CD4-positive, alpha-beta memory T cell (primary cell): ENCODE measurements around the gene CAMTA2. TPM values are rescaled to one million over a fixed set of nuclear protein-coding genes. Genes with fewer than 3 reads are reported as not detected.

Source experiments
- CTCF ChIA-PET: fragments of 350-600 bp; sonication (Branson Sonifier 250); formaldehyde crosslinking; loops from one replicate; lab custom pipeline; 2021; ENCODE audit warnings: inconsistent platforms; ENCODE audit not compliant: partially characterized antibody; lab: Charles Lee
- POLR2A ChIA-PET: fragments of 350-600 bp; sonication (Branson Sonifier 250); formaldehyde crosslinking; loops from one replicate; lab custom pipeline; 2021; ENCODE audit not compliant: partially characterized antibody; lab: Charles Lee
- DNase-seq, 5 donors: peaks; one replicate each; pipeline versions ENCODE4 v3.0.0 to v3.0.0-alpha.2; 2020 to 2022; ENCODE audit warnings: mixed read lengths in 1 of 5
- H3K27ac ChIP-seq: one replicate; pipeline ENCODE4 v1.7.0; 2013; ENCODE audit warnings: low read depth, low read length
- H3K27me3 ChIP-seq: 2 replicates; pipeline ENCODE4 v1.7.0; 2013; ENCODE audit warnings: mild to moderate bottlenecking, low read length, moderate library complexity; ENCODE audit not compliant: insufficient read depth
- H3K36me3 ChIP-seq: 2 replicates; pipeline ENCODE4 v1.7.0; 2013; ENCODE audit warnings: mild to moderate bottlenecking, low read length, moderate library complexity; ENCODE audit not compliant: insufficient read depth
- H3K4me1 ChIP-seq: 2 replicates; pipeline ENCODE4 v1.7.0; 2013; ENCODE audit warnings: mild to moderate bottlenecking, low read length, moderate library complexity; ENCODE audit not compliant: insufficient read depth
- H3K4me3 ChIP-seq, 2 donors: one replicate each; pipeline ENCODE4 v1.7.0; 2013; ENCODE audit warnings: low read length in 2 of 2, mild to moderate bottlenecking in 1 of 2
- H3K9me3 ChIP-seq, 2 donors: one replicate each; pipeline ENCODE4 v1.7.0; 2013; ENCODE audit warnings: low read length in 2 of 2, control low read depth in 1 of 2; ENCODE audit not compliant: control insufficient read depth in 1 of 2
- H3K27ac Mint-ChIP-seq, 7 donors: one replicate each; pipeline ENCODE4 v1.8.0; 2020 to 2021; ENCODE audit warnings: mixed read lengths in 7 of 7, mild to moderate bottlenecking in 6 of 7, inconsistent platforms in 3 of 7, moderate library complexity in 3 of 7
- H3K27me3 Mint-ChIP-seq, 2 donors: one replicate each; pipeline ENCODE4 v1.8.0; 2020 to 2021; ENCODE audit warnings: mixed read lengths in 2 of 2
- H3K36me3 Mint-ChIP-seq, 2 donors: one replicate each; pipeline ENCODE4 v1.8.0; 2020 to 2021; ENCODE audit warnings: mixed read lengths in 2 of 2, inconsistent platforms in 1 of 2, mild to moderate bottlenecking in 1 of 2
- H3K4me1 Mint-ChIP-seq, 4 donors: one replicate each; pipeline ENCODE4 v1.8.0; 2020 to 2021; ENCODE audit warnings: mixed read lengths in 4 of 4, mild to moderate bottlenecking in 1 of 4
- H3K4me3 Mint-ChIP-seq, 8 donors: one replicate each; pipeline ENCODE4 v1.8.0; 2020 to 2021; ENCODE audit warnings: mixed read lengths in 8 of 8, mild to moderate bottlenecking in 7 of 8, moderate library complexity in 6 of 8, inconsistent platforms in 3 of 8
- H3K9me3 Mint-ChIP-seq, 8 donors: one replicate each; pipeline ENCODE4 v1.8.0; 2020 to 2021; ENCODE audit warnings: mixed read lengths in 8 of 8, mild to moderate bottlenecking in 5 of 8, inconsistent platforms in 3 of 8, moderate library complexity in 1 of 8
- intact Hi-C: fragments of 100-400 bp; cut with micrococcal nuclease; formaldehyde crosslinking; loops from one replicate; pipeline ENCODE4 v1.15.1; 2023
- polyA plus RNA-seq, 2 donors: library from polyadenylated mRNA; unstranded; fragments of 300-500 nt; fragmentation: Illumina TruSeq; gene quantifications; one replicate each; pipeline ENCODE4 v1.2.3, GENCODE V29; 2021
- total RNA-seq, 2 experiments: library from RNA; stranded (reverse); gene quantifications; one replicate each; pipeline ENCODE4 v1.2.3, GENCODE V29; 2021

The CAMTA2 gene
- total and polyA plus RNA-seq, 4 experiments from 2014 or later: 4.6 to 84.8 (median 44.2) TPM

GRCh38 chr17:4938688-4939545, 48.6 kb downstream of the CAMTA2 start:
- H3K4me3 ChIP-seq: peak overlapping the region; percentile 89 to 99
- Mint-ChIP-seq H3K36me3 (peaks cover 23 to 42% of the 10 kb centered on the region in 2 donors), H3K27me3 (no peaks in the 10 kb centered on the region), H3K9me3 (peaks cover 0 to 2% (median 0%) of the 10 kb centered on the region in 8 donors), H3K4me1 (peaks cover 41 to 69% (median 53%) of the 10 kb centered on the region in 4 donors), H3K27ac (peak overlapping the region; percentile 89 to 99 (median 92)), H3K4me3 (peak overlapping the region; percentile 91 to 100 (median 97))
- H3K4me1 ChIP-seq: peaks cover 54% of the 10 kb centered on the region
- no peaks in the 10 kb centered on the region for H3K27me3 ChIP-seq
- H3K9me3 ChIP-seq: no peaks in the 10 kb centered on the region
- ChIA-PET POLR2A (interaction anchor here (0.8 to 25.3 kb wide), 15 partner anchors 11 to 795 kb away, joined by 3 to 973 read pairs (median 10); partner anchors contain the start of genes ARRB2, C17orf107, CAMTA2 and CHRNE), CTCF (interaction anchor here (1.3 to 3.1 kb wide), 9 partner anchors 19 to 149 kb away, joined by 3 to 19 read pairs (median 5); partner anchors contain the start of genes CAMTA2, CHRNE and SPAG7)
- peak overlapping the region; percentile 81 for H3K27ac ChIP-seq
- intact Hi-C loops: no loop called here
- peaks cover 26% of the 10 kb centered on the region for H3K36me3 ChIP-seq
- DNase-seq: no peak

- intact Hi-C loops: no loop called here
- H3K4me3 Mint-ChIP-seq: peak overlapping the region; percentile 12 to 100 (median 96)
- no peaks in the 10 kb centered on the region for H3K27me3 Mint-ChIP-seq
- ChIA-PET POLR2A (interaction anchor here (1.0 to 25.3 kb wide), 3 partner anchors 12 to 59 kb away, joined by 3 to 973 read pairs (median 215); partner anchors contain the start of genes ENO3, INCA1, PFN1 and SPAG7), CTCF (no interaction called here)
- H3K9me3 ChIP-seq: no peaks in the 10 kb centered on the region
- peaks cover 22% of the 10 kb centered on the region for H3K36me3 ChIP-seq
- peaks cover 22 to 37% of the 10 kb centered on the region in 2 donors for H3K36me3 Mint-ChIP-seq
- peak overlapping the region; percentile 81 for H3K27ac ChIP-seq
- DNase-seq: no peak
- peaks cover 48% of the 10 kb centered on the region for H3K4me1 ChIP-seq
- peaks cover 0 to 3% (median 0%) of the 10 kb centered on the region in 8 donors for H3K9me3 Mint-ChIP-seq
- H3K4me3 ChIP-seq: no peak overlapping the region
- H3K27me3 ChIP-seq: no peaks in the 10 kb centered on the region
- peak overlapping the region in 5 of 7 donors; percentile 22 to 82 (median 42) for H3K27ac Mint-ChIP-seq
- H3K4me1 Mint-ChIP-seq: peaks cover 40 to 69% (median 52%) of the 10 kb centered on the region in 4 donors
Measured at GRCh38 chr17:4938069-4938491, 49.4 kb downstream of the CAMTA2 start.

- intact Hi-C loops: no loop called here
- H3K36me3 ChIP-seq: peaks cover 16% of the 10 kb centered on the region
- Mint-ChIP-seq H3K27ac (no peak overlapping the region), H3K36me3 (peaks cover 18 to 32% of the 10 kb centered on the region in 2 donors), H3K27me3 (no peaks in the 10 kb centered on the region), H3K9me3 (peaks cover 0 to 4% (median 0%) of the 10 kb centered on the region in 8 donors), H3K4me3 (peak overlapping the region in 6 of 8 donors; percentile 41 to 96 (median 60)), H3K4me1 (peaks cover 37 to 63% (median 48%) of the 10 kb centered on the region in 4 donors)
- H3K4me1 ChIP-seq: peaks cover 42% of the 10 kb centered on the region
- H3K27ac ChIP-seq: no peak overlapping the region
- no peak for DNase-seq
- ChIA-PET POLR2A (interaction anchor here (1.0 to 25.3 kb wide), 3 partner anchors 12 to 59 kb away, joined by 3 to 973 read pairs (median 215); partner anchors contain the start of genes ENO3, INCA1, PFN1 and SPAG7), CTCF (no interaction called here)
- no peak overlapping the region for H3K4me3 ChIP-seq
- no peaks in the 10 kb centered on the region for H3K27me3 ChIP-seq
- no peaks in the 10 kb centered on the region for H3K9me3 ChIP-seq
Measured at GRCh38 chr17:4937553-4937952, 49.9 kb downstream of the CAMTA2 start.

- Histone ChIP-seq H3K36me3 (peaks cover 13% of the 10 kb centered on the region), H3K27me3 (no peaks in the 10 kb centered on the region), H3K9me3 (no peaks in the 10 kb centered on the region), H3K27ac (no peak overlapping the region), H3K4me3 (no peak overlapping the region), H3K4me1 (peaks cover 31% of the 10 kb centered on the region)
- Mint-ChIP-seq H3K9me3 (peaks cover 0 to 4% (median 0%) of the 10 kb centered on the region in 8 donors), H3K4me1 (peaks cover 27 to 55% (median 37%) of the 10 kb centered on the region in 4 donors), H3K36me3 (peaks cover 8 to 24% of the 10 kb centered on the region in 2 donors), H3K4me3 (peak overlapping the region in 1 of 8 donors; percentile 1), H3K27ac (peak overlapping the region in 3 of 7 donors; percentile 59 to 81 (median 74)), H3K27me3 (no peaks in the 10 kb centered on the region)
- ChIA-PET POLR2A (interaction anchor here (1.1 to 25.3 kb wide), 4 partner anchors 9 to 32 kb away, joined by 3 to 973 read pairs (median 110); partner anchors contain the start of genes ENO3, PFN1 and SPAG7), CTCF (no interaction called here)
- intact Hi-C loops: no loop called here
- no peak for DNase-seq
Measured at GRCh38 chr17:4936436-4936835, 51.0 kb downstream of the CAMTA2 start.

- ChIA-PET POLR2A (interaction anchor here (0.6 to 25.3 kb wide), 4 partner anchors 9 to 32 kb away, joined by 3 to 973 read pairs (median 110); partner anchors contain the start of genes ENO3, PFN1 and SPAG7), CTCF (no interaction called here)
- H3K9me3 Mint-ChIP-seq: peaks cover 0 to 4% (median 0%) of the 10 kb centered on the region in 8 donors
- H3K27ac ChIP-seq: no peak overlapping the region
- H3K36me3 ChIP-seq: peaks cover 13% of the 10 kb centered on the region
- H3K27ac Mint-ChIP-seq: no peak overlapping the region
- no peak for DNase-seq
- peaks cover 7 to 24% of the 10 kb centered on the region in 2 donors for H3K36me3 Mint-ChIP-seq
- no peak overlapping the region for H3K4me3 ChIP-seq
- intact Hi-C loops: no loop called here
- H3K4me3 Mint-ChIP-seq: no peak overlapping the region
- peaks cover 27% of the 10 kb centered on the region for H3K4me1 ChIP-seq
- H3K9me3 ChIP-seq: no peaks in the 10 kb centered on the region
- H3K27me3 ChIP-seq: no peaks in the 10 kb centered on the region
- H3K27me3 Mint-ChIP-seq: no peaks in the 10 kb centered on the region
- H3K4me1 Mint-ChIP-seq: peaks cover 24 to 55% (median 33%) of the 10 kb centered on the region in 4 donors
Measured at GRCh38 chr17:4935650-4936049, 51.8 kb downstream of the CAMTA2 start.

- Mint-ChIP-seq H3K4me3 (peak overlapping the region in 5 of 8 donors; percentile 8 to 65 (median 55)), H3K36me3 (peaks cover 9 to 20% of the 10 kb centered on the region in 2 donors), H3K4me1 (peaks cover 23 to 50% (median 33%) of the 10 kb centered on the region in 4 donors), H3K9me3 (peaks cover 0 to 2% (median 0%) of the 10 kb centered on the region in 8 donors), H3K27ac (peak overlapping the region in 5 of 7 donors; percentile 41 to 86 (median 57)), H3K27me3 (no peaks in the 10 kb centered on the region)
- Histone ChIP-seq H3K27me3 (no peaks in the 10 kb centered on the region), H3K4me1 (peaks cover 26% of the 10 kb centered on the region), H3K27ac (no peak overlapping the region), H3K9me3 (no peaks in the 10 kb centered on the region), H3K36me3 (peaks cover 13% of the 10 kb centered on the region), H3K4me3 (no peak overlapping the region)
- ChIA-PET CTCF (interaction anchor here (1.2 kb wide), 1 partner anchor 25 kb away, joined by 5 read pairs; no protein-coding TSS in a partner anchor), POLR2A (interaction anchor here (0.7 to 25.3 kb wide), 7 partner anchors 9 to 35 kb away, joined by 3 to 973 read pairs (median 4); partner anchors contain the start of genes C17orf107, PFN1 and SPAG7)
- intact Hi-C loops: loop anchor here (5.0 kb wide), 1 partner anchor 33 kb away; the partner anchor contains the start of gene SPAG7
- DNase-seq: peak in 1 of 5 donors; percentile 23
Measured at GRCh38 chr17:4934173-4934979, 53.1 kb downstream of the CAMTA2 start.
